Effector memory CD4-positive, alpha-beta T cell (primary cell): ENCODE measurements around the gene NQO2.
A peak's percentile ranks its signal among the peaks of the same experiment; 100 is the strongest.
"Not testable (repeated sequence)": the region's sequence is repeated elsewhere in the genome, so short reads cannot be mapped to it uniquely, and the experiment has no call there.

Experiments
- DNase-seq, 3 donors: peaks; one replicate each; pipeline ENCODE4 v3.0.0-alpha.2; 2020
- H3K27ac ChIP-seq: 2 replicates; pipeline ENCODE4 v1.7.0; 2013; ENCODE audit warnings: mild to moderate bottlenecking, low read length, moderate library complexity; ENCODE audit not compliant: insufficient read depth, poor library complexity, severe bottlenecking
- H3K27me3 ChIP-seq: replicated peaks from 2 replicates; pipeline ENCODE4 v1.7.0; 2013; ENCODE audit warnings: mild to moderate bottlenecking, low read length; ENCODE audit not compliant: insufficient read depth, control insufficient read depth, poor library complexity, severe bottlenecking
- H3K36me3 ChIP-seq: 2 replicates; pipeline ENCODE4 v1.7.0; 2013; ENCODE audit warnings: mild to moderate bottlenecking, low read length, moderate library complexity; ENCODE audit not compliant: control insufficient read depth, insufficient read depth
- H3K4me1 ChIP-seq: 2 replicates; pipeline ENCODE4 v1.7.0; 2013; ENCODE audit warnings: low read length, mild to moderate bottlenecking; ENCODE audit not compliant: control insufficient read depth, insufficient read depth, poor library complexity, severe bottlenecking
- H3K4me3 ChIP-seq: 2 replicates; pipeline ENCODE4 v1.7.0; 2013; ENCODE audit warnings: low read length, low read depth, mild to moderate bottlenecking; ENCODE audit not compliant: insufficient read depth, poor library complexity, severe bottlenecking
- H3K9me3 ChIP-seq: 2 replicates; pipeline ENCODE4 v1.7.0; 2013; ENCODE audit warnings: mild to moderate bottlenecking, low read length, moderate library complexity; ENCODE audit not compliant: control insufficient read depth

NQO2 gene

DNA sequence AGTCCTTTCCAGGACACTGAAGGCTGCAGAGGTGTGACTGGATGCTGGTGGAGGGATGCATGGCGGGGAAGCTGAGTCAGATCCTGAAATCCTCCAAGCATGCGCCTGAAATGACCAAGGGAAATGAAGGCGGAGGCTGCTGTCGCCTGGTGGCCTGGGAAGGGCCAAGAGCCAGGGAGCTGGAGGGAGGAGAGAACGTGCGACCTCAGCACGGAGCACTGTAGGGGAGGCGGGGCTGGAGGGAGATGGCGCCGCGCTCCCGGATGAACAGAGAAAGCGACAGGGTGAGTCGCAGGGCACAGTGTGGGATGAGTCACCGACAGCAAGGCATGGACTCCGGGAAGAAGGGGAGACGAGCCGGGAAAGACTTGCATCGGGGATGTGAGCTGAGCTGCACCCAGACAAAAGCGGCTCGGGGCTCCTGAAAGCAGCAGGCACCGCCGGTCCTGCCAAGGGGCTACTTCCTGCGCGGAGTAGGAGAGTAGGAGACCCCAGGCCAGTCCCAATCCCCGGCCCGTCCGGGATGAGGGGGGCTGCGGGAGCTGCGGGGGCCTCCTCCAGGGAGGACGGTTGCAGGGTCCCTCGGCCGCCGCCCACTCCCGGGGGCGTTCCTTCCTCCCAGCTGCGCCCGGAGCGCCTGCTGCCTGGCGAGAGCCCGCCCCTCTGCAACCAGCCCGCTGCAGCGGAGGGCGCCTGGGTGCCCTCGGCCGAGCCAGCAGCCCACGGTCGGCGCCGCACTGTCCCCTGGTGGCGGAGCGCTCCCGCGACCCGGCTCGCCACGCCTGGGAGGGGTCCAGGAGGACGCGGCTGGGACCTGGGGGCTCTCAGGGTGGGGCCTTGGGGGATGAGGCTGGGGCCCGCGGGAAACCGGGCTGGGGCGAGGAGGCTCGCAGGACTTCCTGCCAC lies 11.0 kb upstream of the NQO2 start:
- H3K4me1 ChIP-seq: peaks cover 7% of the 10 kb centered on the region
- H3K36me3 ChIP-seq: no peaks in the 10 kb centered on the region
- peak overlapping the region; percentile 98 for H3K27ac ChIP-seq
- H3K4me3 ChIP-seq: peak overlapping the region; percentile 77
- H3K27me3 ChIP-seq: no peaks in the 10 kb centered on the region
- H3K9me3 ChIP-seq: no peaks in the 10 kb centered on the region
- DNase-seq: peak; percentile 56 to 64 (median 63)

DNA sequence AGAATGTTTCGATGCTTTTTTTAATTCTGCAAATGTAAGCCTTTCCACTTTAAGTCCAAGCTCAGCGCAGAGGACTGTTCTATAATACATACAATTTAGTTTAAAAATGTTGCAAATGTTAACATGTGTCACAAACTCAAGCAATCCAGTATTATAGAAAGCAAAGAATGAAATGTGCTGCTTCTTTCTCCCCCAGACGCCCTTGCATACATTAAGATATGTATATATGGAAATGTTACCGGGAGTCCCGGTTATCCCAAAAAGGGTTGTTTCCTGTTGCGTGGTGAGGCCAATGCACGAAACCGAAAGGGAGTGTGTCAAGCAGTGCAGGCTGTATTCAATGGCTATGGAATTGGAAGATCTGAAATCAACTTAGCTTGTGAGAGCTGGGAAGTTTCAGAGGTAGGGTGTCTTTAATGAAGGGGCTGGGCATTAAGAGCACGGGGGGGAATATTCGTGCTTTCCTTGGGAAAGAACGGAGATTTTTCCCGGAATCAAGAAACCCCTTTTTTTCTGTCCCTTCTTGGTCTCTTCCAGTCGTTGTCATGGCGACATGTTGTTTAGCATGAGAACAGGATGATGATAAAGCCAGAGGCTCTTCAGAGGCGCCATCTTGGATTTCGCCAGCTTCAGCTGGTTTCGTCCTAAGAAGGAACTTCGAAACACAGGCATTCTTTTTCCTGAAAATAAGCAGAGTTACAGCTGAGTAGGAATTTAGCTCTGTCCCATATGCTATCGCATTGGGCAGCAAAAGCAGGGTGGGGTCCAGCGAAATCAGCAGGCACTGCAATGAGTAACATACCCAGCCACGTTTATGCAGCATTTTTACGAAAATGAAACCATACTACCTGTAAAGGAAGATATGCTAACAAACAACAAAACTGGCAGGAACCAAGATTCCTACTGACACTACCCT lies 10.1 kb upstream of the NQO2 start:
- Histone ChIP-seq H3K27me3 (no peaks in the 10 kb centered on the region), H3K4me1 (peaks cover 7% of the 10 kb centered on the region), H3K4me3 (peak overlapping the region; percentile 77), H3K9me3 (no peaks in the 10 kb centered on the region), H3K36me3 (no peaks in the 10 kb centered on the region), H3K27ac (peak overlapping the region; percentile 98)
- DNase-seq: peak; percentile 57 to 73 (median 71)

DNA sequence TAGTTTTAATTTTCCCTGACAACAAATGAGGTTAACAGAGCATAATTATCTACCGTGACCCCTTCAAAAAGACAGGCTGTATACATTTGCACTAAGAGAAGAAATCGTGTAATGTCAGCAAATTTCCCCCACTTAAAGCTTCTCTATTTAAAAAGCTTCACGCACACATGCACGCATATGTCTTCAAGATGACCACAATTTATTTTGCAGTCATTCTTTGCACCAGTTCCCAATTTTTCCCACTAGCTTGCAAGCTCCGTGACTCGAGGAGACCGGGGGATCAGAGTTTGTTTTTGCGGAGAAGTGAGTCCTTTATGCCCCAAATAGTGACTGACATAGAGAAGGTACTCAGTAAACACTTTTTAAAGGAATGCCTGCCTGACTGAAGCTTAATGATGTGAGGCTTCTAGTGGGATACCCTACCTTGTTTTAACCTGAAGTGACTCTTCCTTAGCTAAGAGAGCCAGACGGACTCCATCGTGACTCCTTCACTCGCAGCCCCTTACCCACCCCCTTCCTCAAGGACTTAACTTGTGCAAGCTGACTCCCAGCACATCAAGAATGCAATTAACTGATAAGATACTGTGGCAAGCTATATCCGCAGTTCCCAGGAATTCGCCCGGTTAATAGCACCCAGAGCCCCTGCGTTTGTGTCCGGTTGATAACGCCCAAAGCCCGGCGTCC lies 9.3 kb upstream of the NQO2 start:
- DNase-seq: no peak
- Histone ChIP-seq H3K27ac (peak overlapping the region; percentile 98), H3K27me3 (no peaks in the 10 kb centered on the region), H3K4me1 (peaks cover 7% of the 10 kb centered on the region), H3K36me3 (no peaks in the 10 kb centered on the region), H3K9me3 (no peaks in the 10 kb centered on the region), H3K4me3 (peak overlapping the region; percentile 77)

DNA sequence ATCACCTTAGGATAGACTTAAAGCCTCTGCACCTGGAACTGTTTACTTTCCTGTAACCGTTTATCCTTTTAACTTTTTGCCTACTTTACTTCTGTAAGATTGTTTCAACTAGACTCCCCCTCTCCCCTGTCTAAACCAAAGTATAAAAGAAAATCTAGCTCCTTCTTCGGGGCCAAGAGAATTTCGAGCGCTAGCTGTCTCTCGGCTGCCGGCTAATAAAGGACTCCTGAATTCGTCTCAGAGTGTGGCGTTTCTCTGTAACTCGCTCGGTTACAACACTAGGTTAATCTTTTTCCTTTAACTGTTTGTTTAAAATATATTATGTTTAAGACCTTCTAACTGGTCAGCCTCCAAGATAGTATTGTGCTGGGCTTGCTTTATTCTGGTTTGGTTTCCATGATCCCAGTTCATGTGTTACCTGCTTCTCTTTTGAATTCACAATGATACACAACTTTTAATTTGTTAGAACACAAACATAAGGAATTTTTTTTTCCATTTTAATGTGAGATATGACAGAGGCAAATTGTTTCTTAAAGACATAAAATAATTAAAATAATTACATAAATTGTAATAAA lies 8.7 kb upstream of the NQO2 start:
- peak overlapping the region; percentile 98 for H3K27ac ChIP-seq
- H3K9me3 ChIP-seq: no peaks in the 10 kb centered on the region
- DNase-seq: no peak
- H3K4me1 ChIP-seq: peaks cover 7% of the 10 kb centered on the region
- no peaks in the 10 kb centered on the region for H3K27me3 ChIP-seq
- no peaks in the 10 kb centered on the region for H3K36me3 ChIP-seq
- peak overlapping the region; percentile 77 for H3K4me3 ChIP-seq

DNA sequence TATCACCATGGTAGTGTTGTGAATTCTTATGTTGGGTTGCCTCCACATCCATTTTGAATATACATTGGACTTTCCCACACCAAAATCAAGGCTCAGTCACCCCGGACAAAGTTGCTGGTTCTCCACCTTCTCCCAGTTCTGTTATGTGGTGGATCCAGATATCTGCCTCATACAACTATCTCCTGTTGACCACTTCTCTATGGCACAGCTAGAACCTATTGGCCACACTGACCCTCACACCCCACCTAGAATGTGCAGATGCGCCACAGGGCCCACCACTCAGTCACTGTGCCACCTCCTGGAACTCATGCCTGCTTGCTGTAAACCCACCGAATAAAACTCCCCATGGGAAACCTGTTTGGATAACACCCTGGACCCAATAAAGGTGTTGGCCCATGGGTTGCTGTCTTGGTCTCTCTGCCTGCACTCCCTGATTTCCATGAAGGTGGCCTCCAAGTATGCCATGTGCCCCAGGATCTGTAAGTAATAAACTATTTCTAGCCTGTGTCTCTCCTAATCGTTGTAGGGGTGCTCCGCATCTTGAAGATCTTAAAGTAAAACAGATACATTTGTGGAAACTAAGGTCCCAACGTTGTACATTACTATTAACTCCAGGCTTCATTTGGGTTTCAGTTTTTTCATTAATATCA lies 7.2 kb upstream of the NQO2 start:
- H3K36me3 ChIP-seq: no peaks in the 10 kb centered on the region
- H3K27me3 ChIP-seq: no peaks in the 10 kb centered on the region

DNA sequence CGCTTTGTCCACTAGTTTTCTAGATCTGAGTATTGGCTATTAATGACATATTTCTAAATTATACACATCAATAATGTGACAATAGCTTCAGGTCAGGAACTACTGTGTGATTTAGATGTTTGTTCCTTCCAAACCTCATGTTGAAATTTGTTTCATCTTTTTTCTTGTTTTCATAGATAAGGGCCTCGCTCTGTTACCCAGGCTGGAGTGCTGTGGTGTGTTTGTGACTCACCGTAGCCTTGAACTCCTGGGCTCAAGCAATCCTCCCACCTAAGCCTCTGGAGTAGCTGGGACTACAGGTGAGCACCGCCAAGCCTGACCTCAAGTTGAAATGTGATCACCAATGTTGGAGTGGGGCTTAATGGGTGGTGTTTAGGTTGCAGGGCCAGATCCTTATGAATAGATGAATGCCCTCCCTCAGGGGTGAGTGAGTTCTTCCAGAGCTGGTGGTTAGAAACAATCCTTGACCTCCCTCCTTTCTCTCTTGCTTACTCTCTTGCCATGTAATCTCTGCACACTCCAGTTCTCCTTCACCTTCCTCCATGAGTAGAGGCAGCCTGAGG lies 5.9 kb upstream of the NQO2 start:
- no peak overlapping the region for H3K4me3 ChIP-seq
- no peak for DNase-seq
- peaks cover 2% of the 10 kb centered on the region for H3K4me1 ChIP-seq
- no peaks in the 10 kb centered on the region for H3K27me3 ChIP-seq
- no peaks in the 10 kb centered on the region for H3K9me3 ChIP-seq
- H3K36me3 ChIP-seq: no peaks in the 10 kb centered on the region
- no peak overlapping the region for H3K27ac ChIP-seq

More for the DNA sequence above, 7.2 kb upstream of the NQO2 start:
- peaks cover 7% of the 10 kb centered on the region for H3K4me1 ChIP-seq
- no peaks in the 10 kb centered on the region for H3K9me3 ChIP-seq
- H3K27ac ChIP-seq: no peak overlapping the region
- H3K4me3 ChIP-seq: no peak overlapping the region
- no peak for DNase-seq

DNA sequence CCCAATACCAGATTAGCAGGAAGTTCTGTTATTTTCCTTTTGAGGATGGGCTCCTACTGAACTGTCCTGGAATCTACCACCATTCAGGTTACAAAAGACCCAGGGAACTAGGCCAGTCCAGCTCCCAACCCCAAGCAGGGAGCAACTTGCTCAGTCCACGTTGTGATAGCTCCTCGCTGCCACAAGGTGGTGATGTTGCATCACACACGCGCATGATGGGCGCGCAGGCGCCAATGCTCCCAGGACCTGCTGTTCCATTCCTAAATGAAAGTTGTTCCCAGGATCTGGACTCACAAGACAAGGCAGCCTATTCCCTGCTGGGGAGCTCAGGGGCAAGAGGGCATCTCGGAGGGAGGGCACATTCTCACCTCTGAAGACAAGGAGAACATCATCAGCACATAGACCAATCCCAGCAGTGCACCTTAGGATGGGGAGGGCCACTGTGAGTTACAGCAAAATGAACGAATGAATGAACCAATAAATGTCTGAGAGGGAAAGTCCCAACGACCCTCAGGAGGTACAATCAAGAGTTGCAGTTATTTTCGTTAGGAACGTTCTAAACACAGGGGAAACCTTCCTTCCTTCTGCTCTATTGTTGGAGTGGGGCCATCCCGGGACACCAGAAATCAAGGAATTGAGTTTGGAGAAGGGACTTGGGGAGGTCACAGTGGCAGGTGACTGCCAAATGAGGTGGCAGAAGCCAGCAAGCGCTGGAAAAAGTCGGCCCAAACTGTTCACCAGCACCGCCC lies 1.3 kb upstream of the NQO2 start:
- not testable (repeated sequence) for H3K9me3 ChIP-seq, H3K27me3 ChIP-seq, H3K36me3 ChIP-seq
- H3K4me1 ChIP-seq: peaks cover 17% of the 10 kb centered on the region
- peak in 2 of 3 donors; percentile 36 to 55 for DNase-seq
- H3K4me3 ChIP-seq: peak overlapping the region; percentile 74
- peak overlapping the region; percentile 80 for H3K27ac ChIP-seq

DNA sequence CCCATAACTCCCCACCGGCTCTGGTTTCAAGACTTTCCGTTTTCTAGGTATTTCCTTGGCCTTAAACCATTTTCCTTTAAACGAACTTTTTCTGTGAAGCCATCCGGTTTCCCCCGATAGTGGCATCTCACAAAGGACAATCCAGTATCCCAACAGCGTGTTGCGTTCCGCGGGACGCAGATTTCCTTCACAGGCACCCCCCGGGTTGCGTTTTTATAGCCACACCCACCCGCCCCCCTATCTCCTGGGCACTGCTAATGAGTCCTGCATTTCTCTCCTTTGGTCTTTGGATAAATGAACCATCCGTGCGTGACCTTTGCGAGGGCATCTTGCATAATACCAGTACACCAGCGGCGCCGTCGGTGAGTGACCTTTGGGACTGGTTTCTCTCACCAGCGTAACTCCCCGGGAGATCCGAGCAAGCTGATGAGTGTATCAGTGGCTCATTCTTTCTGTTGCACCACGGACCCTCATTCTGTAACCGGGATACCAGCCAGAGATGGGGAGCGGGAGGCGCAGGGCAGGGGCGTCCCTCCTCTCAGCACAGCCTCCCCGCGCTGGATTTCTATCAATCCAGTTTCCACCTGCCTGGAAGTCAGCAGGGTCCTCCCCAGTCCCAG lies 586 bp upstream of the NQO2 start:
- H3K27me3 ChIP-seq: no peaks in the 10 kb centered on the region
- no peaks in the 10 kb centered on the region for H3K9me3 ChIP-seq
- H3K4me1 ChIP-seq: peaks cover 17% of the 10 kb centered on the region
- H3K27ac ChIP-seq: peak overlapping the region; percentile 80
- peak in 1 of 3 donors; percentile 27 for DNase-seq
- H3K36me3 ChIP-seq: no peaks in the 10 kb centered on the region
- H3K4me3 ChIP-seq: peak overlapping the region; percentile 74
